Neutrophil (primary cell): ENCODE measurements around the gene MRRF.

Source experiments
- H3K27ac ChIP-seq: fragments of 200-600 bp; sonication (generic); 2 replicates; pipeline ENCODE4 v1.5.1; 2016; ENCODE audit warnings: mild to moderate bottlenecking, moderate library complexity
- H3K27me3 ChIP-seq: fragments of 200-600 bp; sonication (generic); 2 replicates; pipeline ENCODE4 v1.6.0; 2016; ENCODE audit warnings: mild to moderate bottlenecking
- H3K36me3 ChIP-seq: fragments of 200-600 bp; sonication (generic); 2 replicates; pipeline ENCODE4 v1.5.1; 2017
- H3K4me1 ChIP-seq, 2 experiments: fragments of 200-600 bp in 1 of 2; sonication (generic) in 1 of 2; 1 replicate in 1 of 2; 2 replicates in 1 of 2; pipeline versions ENCODE4 v1.5.1 to v1.6.1; 2013 to 2016; ENCODE audit warnings: low read depth in 1 of 2, low read length in 1 of 2, mild to moderate bottlenecking in 1 of 2, moderate library complexity in 1 of 2; ENCODE audit not compliant: control insufficient read depth in 1 of 2, insufficient read depth in 1 of 2
- H3K4me3 ChIP-seq, 2 experiments: fragments of 200-600 bp in 1 of 2; sonication (generic) in 1 of 2; 1 replicate in 1 of 2; 2 replicates in 1 of 2; pipeline ENCODE4 v1.5.1; 2013 to 2016; ENCODE audit warnings: low read depth in 1 of 2, low read length in 1 of 2, mild to moderate bottlenecking in 1 of 2, moderate library complexity in 1 of 2
- H3K9me3 ChIP-seq: fragments of 200-600 bp; sonication (generic); 2 replicates; pipeline ENCODE4 v1.5.1; 2016
- CTCF ChIP-seq: fragments of 200-600 bp; sonication (generic); IDR thresholded peaks from 2 replicates; pipeline ENCODE4 v1.5.1; 2016; ENCODE audit warnings: antibody characterized with exemption

The MRRF gene

GRCh38 chr9:122338536-122338935, 73.9 kb downstream of the MRRF start:
- Histone ChIP-seq H3K4me3 (no peak overlapping the region), H3K4me1 (no peaks in the 10 kb centered on the region), H3K27me3 (peaks cover 7% of the 10 kb centered on the region), H3K9me3 (no peaks in the 10 kb centered on the region), H3K27ac (no peak overlapping the region), H3K36me3 (no peaks in the 10 kb centered on the region)
- TF ChIP-seq CTCF = no peak

DNA sequence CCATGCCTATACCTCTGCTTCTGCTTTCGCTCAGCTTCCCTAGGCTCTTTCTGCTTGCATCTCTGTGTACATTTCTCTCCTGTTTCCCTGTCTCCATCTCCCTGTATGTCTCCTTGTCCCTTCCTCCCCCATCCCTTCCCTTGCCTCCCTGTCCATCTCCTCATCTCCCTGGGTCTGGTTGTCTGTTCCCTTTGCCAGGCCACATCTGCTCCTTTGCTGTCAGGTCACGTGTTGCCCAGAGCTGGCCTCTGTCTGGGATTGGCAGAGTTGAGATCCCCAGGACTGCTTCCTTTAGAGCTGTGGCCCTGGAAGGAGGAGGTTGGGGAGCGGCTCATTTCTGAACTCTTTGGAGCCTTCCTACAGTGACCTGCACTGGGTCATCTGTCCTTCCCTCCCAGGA, 74.3 kb downstream of the MRRF start:
- no peak for TF ChIP-seq CTCF
- Histone ChIP-seq H3K9me3 (no peaks in the 10 kb centered on the region), H3K36me3 (no peaks in the 10 kb centered on the region), H3K4me3 (no peak overlapping the region), H3K27ac (no peak overlapping the region), H3K27me3 (peaks cover 7% of the 10 kb centered on the region), H3K4me1 (no peaks in the 10 kb centered on the region)

DNA sequence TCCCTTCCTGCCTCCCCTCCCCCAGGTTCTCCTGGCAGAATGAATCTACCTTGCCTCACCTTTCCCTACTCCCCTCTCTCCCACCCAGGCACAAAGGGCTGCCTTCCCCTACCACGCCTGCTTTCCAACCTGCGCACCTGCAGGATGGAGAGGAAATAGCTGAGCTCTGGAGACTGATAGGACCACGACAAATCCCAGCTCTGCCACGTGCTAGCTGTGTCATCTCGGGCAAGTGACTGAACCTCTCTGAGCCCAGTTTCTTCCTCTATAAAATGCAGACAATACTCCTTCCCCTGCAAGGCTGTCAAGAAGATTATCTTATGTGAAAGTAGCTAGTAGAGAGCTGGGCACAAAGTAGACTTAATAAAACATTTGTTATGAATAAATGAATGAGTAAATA, 74.9 kb downstream of the MRRF start:
- no peaks in the 10 kb centered on the region for H3K36me3 ChIP-seq
- peaks cover 7% of the 10 kb centered on the region for H3K27me3 ChIP-seq
- H3K4me3 ChIP-seq = no peak overlapping the region
- H3K27ac ChIP-seq = no peak overlapping the region
- H3K9me3 ChIP-seq = no peaks in the 10 kb centered on the region
- no peak for TF ChIP-seq CTCF
- H3K4me1 ChIP-seq = no peaks in the 10 kb centered on the region

GRCh38 chr9:122340161-122340560, 75.5 kb downstream of the MRRF start:
- H3K4me1 ChIP-seq = no peaks in the 10 kb centered on the region

DNA sequence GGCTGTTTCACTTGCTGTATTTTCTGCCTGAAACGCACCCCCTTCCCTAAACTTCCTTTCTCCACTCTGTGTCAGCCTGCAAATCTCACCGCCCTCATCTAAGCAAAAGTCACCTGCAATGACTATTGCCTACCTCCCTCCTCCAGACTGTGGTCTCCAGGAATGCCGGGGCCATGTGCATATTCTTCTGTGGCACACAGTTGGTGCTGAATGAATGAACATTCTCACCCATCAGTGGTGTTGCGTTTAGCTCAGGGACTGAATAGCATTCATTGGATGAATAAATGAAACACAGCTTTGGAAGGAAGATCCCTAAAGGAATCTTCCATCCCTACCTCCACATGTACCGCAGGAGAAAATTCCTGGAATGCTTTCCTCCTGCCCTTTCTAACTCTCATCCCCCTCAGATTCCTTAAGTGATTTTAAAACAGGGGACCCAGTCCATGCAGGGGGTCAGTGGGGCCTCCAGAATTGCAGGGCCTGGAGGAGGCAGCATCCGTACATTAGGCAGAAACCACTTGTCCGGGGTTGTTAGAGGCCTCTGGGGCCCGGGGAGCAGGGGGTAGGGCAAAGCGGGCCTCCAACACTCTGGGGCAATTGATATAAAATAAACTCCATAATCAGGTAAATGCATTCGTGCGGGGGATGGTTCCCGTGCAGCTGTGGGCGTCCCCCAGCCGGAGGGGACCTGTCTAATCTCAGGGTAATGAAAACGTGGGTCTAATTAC, 77.8 kb downstream of the MRRF start:
- H3K27ac ChIP-seq = no peak overlapping the region
- H3K27me3 ChIP-seq = peaks cover 35% of the 10 kb centered on the region
- H3K9me3 ChIP-seq = no peaks in the 10 kb centered on the region
- TF ChIP-seq CTCF = no peak
- no peak overlapping the region for H3K4me3 ChIP-seq
- peaks cover 8 to 12% of the 10 kb centered on the region in 2 experiments for H3K4me1 ChIP-seq
- H3K36me3 ChIP-seq = no peaks in the 10 kb centered on the region

More at GRCh38 chr9:122340161-122340560, 75.5 kb downstream of the MRRF start:
- no peaks in the 10 kb centered on the region for H3K36me3 ChIP-seq
- H3K27ac ChIP-seq = no peak overlapping the region
- peaks cover 12% of the 10 kb centered on the region for H3K27me3 ChIP-seq
- no peak for TF ChIP-seq CTCF
- H3K4me3 ChIP-seq = no peak overlapping the region
- no peaks in the 10 kb centered on the region for H3K9me3 ChIP-seq
